Adrenal gland (tissue), 5 donors: Measurements from ENCODE around the gene MARK1.

ENCODE experiments used
- CTCF ChIP-seq, 6 experiments: fragments of 450-650 bp in 4 of 6; fragments of 200-600 bp in 2 of 6; sonication (generic) in 1 of 6; IDR thresholded peaks; 1 replicate in 5 of 6; 2 replicates in 1 of 6; pipeline versions ENCODE4 v1.5.1 to v1.8.0; 2016 to 2021; ENCODE audit warnings: antibody characterized with exemption in 6 of 6, mild to moderate bottlenecking in 2 of 6, moderate library complexity in 1 of 6
- POLR2A ChIP-seq, 2 donors: fragments of 450-650 bp; IDR thresholded peaks; one replicate each; pipeline ENCODE4 v1.6.1; 2017; ENCODE audit warnings: antibody characterized with exemption in 2 of 2, mild to moderate bottlenecking in 2 of 2, moderate library complexity in 1 of 2
- donor health status: DM: no; HTN: no; CAD: no.

- TF ChIP-seq CTCF (IDR thresholded peaks at IDR 0.05): no peak
- no peak for TF ChIP-seq POLR2A (IDR thresholded peaks at IDR 0.05)
Measured at GRCh38 chr1:220681220-220681880, 153.4 kb downstream of the MARK1 start.
